Measurements from ENCODE around the gene C1QTNF2. TPM values are rescaled to one million over a fixed set of nuclear protein-coding genes. Genes with fewer than 3 reads are reported as not detected.

The C1QTNF2 gene
- total RNA-seq, 2 donors from 2014 or later: 8.4 TPM; not detected in 1

DNA sequence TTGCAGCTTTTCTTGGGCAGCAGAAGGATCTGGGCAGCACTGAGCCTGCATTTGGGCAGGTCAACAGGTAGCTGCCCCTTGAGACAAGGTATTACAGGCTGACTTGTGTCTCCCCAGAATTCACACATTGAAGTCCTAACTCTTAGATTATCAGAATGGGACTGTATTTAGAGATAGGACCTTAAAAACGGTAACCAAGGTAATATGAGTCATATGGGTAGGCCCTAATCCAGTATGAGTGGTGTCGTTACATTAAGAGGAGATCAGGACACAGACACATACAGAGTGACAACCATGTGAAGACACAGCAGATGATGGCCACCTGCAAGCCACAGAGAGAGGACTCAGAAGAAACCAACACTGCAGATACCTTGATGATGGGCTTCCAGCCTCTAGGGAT lies 3.2 kb downstream of the C1QTNF2 start:
- intact Hi-C loops (cut with DNase I): no loop called here
- Histone ChIP-seq H3K27me3 (replicated peaks; ENCODE audit: insufficient read depth) (no peaks in the 10 kb centered on the region), H3K36me3 (no peaks in the 10 kb centered on the region), H3K4me3 (no peak overlapping the region), H3K27ac (no peak overlapping the region), H3K4me1 (replicated peaks) (no peaks in the 10 kb centered on the region), H3K9me3 (no peaks in the 10 kb centered on the region)
- no peak for DNase-seq (ENCODE audit: low spot score)
- TF ChIP-seq POLR2A (IDR thresholded peaks at IDR 0.05): no peak
- 84% methylated on average over 2 of the region's 2 CpGs for WGBS

DNA sequence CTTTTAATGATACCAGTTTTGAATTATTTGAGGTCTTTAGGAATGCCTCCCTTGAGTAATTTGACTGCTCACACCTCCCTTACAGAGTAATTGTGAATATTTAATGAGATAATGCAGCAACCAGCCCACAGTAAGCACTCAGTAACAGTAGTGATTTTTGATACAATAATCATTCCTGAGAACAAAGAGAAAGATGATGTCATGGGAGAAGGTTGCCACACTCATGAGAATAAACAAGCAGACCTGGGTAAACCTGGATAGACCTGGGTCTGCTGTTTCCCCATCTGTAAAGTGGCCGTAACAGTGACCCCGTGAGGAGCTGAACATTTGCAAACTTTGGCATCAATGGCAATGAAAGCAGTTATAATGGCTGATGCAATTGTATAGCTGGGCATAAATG lies 4.2 kb downstream of the C1QTNF2 start:
- TF ChIP-seq, protein P1, sequence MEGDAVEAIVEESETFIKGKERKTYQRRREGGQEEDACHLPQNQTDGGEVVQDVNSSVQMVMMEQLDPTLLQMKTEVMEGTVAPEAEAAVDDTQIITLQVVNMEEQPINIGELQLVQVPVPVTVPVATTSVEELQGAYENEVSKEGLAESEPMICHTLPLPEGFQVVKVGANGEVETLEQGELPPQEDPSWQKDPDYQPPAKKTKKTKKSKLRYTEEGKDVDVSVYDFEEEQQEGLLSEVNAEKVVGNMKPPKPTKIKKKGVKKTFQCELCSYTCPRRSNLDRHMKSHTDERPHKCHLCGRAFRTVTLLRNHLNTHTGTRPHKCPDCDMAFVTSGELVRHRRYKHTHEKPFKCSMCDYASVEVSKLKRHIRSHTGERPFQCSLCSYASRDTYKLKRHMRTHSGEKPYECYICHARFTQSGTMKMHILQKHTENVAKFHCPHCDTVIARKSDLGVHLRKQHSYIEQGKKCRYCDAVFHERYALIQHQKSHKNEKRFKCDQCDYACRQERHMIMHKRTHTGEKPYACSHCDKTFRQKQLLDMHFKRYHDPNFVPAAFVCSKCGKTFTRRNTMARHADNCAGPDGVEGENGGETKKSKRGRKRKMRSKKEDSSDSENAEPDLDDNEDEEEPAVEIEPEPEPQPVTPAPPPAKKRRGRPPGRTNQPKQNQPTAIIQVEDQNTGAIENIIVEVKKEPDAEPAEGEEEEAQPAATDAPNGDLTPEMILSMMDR (IDR thresholded peaks at IDR 0.05): no peak
- TF ChIP-seq POLR2A (IDR thresholded peaks at IDR 0.05): no peak
- TF ChIP-seq POLR2AphosphoS5 (IDR thresholded peaks at IDR 0.05): no peak

DNA sequence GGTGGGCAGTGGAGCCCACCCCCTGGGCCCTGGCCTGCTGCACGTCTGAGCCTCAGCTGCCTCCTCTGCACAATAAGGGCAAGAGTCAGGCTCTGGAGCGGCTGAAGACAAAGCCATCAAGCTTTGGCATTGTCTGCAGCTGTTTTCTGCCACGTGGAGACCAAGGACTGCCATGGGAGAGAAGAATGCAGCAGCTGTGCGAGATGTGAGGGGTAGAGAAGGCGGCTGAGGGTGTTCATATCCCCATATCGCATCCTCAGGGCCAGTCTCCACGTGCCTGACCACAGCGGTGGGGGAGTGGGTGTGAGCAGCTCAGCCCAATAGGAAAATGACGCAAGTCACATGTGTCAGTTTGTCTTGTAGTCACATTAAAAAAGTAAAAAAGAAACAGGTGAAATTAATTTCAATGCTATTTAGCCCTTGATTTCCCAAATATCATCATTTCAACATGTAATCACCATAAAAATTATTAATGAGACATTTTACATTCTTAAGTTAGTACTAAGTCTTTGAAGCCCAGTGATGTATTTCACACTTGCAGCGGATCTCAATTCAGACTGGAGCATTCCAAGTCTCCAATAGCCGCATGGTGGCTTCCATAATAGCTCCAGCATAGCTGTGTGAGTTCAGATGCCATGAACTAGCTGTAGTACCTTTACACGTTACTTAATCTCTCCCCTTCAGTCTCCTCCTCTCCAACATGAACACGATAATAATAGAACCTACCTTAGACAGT lies 6.6 kb downstream of the C1QTNF2 start:
- no peaks in the 10 kb centered on the region for H3K9me3 ChIP-seq
- no peak overlapping the region for H3K4me3 ChIP-seq
- WGBS: 60% methylated on average over 13 of the region's 13 CpGs
- DNase-seq (ENCODE audit: low spot score): no peak
- TF ChIP-seq POLR2A (IDR thresholded peaks at IDR 0.05) (no peak), POLR2AphosphoS5 (IDR thresholded peaks at IDR 0.05) (no peak)
- TF ChIP-seq, protein P1 (IDR thresholded peaks at IDR 0.05): no peak
- H3K27ac ChIP-seq: no peak overlapping the region
- no peaks in the 10 kb centered on the region for H3K27me3 ChIP-seq (replicated peaks; ENCODE audit: insufficient read depth)
- H3K4me1 ChIP-seq (replicated peaks): no peaks in the 10 kb centered on the region
- no peaks in the 10 kb centered on the region for H3K36me3 ChIP-seq
- intact Hi-C loops (cut with DNase I): no loop called here

More for the DNA sequence above, 4.2 kb downstream of the C1QTNF2 start:
- Histone ChIP-seq H3K27me3 (replicated peaks; ENCODE audit: insufficient read depth) (no peaks in the 10 kb centered on the region), H3K4me3 (no peak overlapping the region), H3K4me1 (replicated peaks) (no peaks in the 10 kb centered on the region), H3K9me3 (no peaks in the 10 kb centered on the region), H3K36me3 (no peaks in the 10 kb centered on the region), H3K27ac (no peak overlapping the region)
- intact Hi-C loops (cut with DNase I): no loop called here
- no peak for DNase-seq (ENCODE audit: low spot score)
- 93% methylated on average over 2 of the region's 2 CpGs for WGBS

DNA sequence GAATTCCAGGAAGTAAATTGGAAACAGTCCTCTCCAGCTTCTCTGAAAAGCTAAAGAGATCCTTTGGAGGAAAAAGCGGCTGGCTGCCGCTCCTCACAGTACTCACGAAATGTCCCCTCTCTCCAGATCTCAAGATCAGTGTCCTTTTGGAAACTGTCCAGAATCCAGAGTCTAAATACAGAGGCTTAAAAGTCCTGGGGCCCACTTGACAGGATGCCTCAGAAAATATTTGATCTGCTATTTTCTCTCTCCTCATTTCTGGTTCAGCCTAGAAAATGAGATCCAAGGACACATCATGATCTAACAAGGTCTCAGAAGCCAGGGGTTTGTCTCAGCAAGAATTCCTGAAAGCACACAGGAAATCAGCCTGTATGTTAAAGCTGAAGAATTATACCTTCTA lies 7.2 kb downstream of the C1QTNF2 start:
- Histone ChIP-seq H3K36me3 (no peaks in the 10 kb centered on the region), H3K27ac (no peak overlapping the region), H3K4me1 (replicated peaks) (no peaks in the 10 kb centered on the region), H3K27me3 (replicated peaks; ENCODE audit: insufficient read depth) (no peaks in the 10 kb centered on the region), H3K9me3 (no peaks in the 10 kb centered on the region), H3K4me3 (no peak overlapping the region)
- DNase-seq (ENCODE audit: low spot score): no peak
- intact Hi-C loops (cut with DNase I): no loop called here
- 45% methylated on average over 3 of the region's 3 CpGs for WGBS
- TF ChIP-seq, protein P1 (IDR thresholded peaks at IDR 0.05): no peak
- TF ChIP-seq POLR2AphosphoS5 (IDR thresholded peaks at IDR 0.05) (no peak), POLR2A (IDR thresholded peaks at IDR 0.05) (no peak)

DNA sequence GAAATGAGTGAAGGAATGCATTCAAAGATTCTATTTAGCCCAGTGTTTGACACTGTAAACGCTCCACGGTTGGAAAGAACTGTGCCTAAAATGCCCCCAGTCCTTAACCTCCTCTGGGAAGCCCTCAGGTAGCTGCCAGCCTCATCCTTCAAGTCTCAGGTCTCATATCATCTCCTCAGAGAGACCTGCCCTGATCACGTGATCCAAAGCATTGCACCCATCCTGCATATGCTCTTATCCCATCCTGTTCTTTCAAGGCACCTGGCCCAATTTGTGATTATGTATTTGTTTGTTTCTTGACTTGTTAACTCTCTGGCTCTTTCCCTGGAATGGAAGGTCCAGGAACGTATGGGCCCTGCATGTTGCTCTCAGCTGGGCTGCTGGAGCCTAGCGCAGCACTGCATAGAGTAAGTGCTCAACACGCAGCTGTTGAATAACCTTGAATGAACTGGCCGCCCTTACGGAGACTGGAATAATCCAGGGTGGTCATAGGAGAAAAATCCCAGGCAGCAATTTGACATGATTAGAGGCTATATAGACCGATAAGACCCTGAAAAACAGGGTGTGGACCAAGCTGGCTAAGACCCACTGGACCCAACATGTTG lies 8.7 kb downstream of the C1QTNF2 start:
- Histone ChIP-seq H3K4me1 (replicated peaks) (no peaks in the 10 kb centered on the region), H3K4me3 (no peak overlapping the region), H3K36me3 (no peaks in the 10 kb centered on the region), H3K9me3 (no peaks in the 10 kb centered on the region), H3K27ac (no peak overlapping the region), H3K27me3 (replicated peaks; ENCODE audit: insufficient read depth) (no peaks in the 10 kb centered on the region)
- WGBS: 84% methylated on average over 9 of the region's 9 CpGs
- no peak for DNase-seq (ENCODE audit: low spot score)
- TF ChIP-seq POLR2AphosphoS5 (IDR thresholded peaks at IDR 0.05): no peak
- TF ChIP-seq, protein P1 (IDR thresholded peaks at IDR 0.05): no peak
- no peak for TF ChIP-seq POLR2A (IDR thresholded peaks at IDR 0.05)
- intact Hi-C loops (cut with DNase I): no loop called here
